ENCODE results near the gene RRAS2. TPM values are rescaled to one million over a fixed set of nuclear protein-coding genes. Genes with fewer than 3 reads are reported as not detected.
A peak's percentile ranks its signal among the peaks of the same experiment; 100 is the strongest.

RRAS2 gene
- total RNA-seq, 1 experiment from 2014 or later: 164 TPM

DNA sequence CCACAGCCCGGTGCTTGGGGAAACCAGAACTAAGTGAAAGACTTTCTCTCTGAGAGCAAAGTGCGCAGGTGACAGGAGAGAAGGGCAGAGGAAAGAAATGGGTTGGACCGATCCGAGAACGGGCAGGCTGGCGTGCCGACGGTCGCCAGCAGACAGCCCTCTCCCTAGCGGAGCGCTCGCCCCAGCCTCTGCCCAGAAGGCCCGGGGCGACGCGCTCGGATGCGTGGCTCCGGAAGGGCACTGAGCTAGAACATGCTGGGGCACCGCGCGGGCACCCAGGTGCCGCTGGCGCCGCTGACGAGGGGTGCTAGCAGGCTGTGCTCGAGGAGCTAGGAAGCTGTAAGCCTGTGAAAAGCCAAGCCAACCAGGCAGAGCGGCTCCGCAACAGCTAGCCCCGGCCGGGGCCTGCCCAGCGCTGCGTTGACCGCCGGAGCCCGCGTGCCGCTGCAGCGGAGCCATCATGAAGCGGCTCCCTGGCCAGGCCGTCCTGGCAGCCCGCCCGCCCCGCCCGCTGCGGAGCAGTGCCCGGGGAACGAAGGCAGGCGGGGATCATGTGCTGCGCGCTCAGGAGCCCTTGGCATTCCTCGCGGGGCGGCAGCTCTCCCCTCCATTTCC is 22.1 kb upstream of the RRAS2 start (continued):
- 0 out of 2 replicates have a peak, but pooled peaks have one; percentile 46 for TF ChIP-seq IRF1 (CRISPR knock-in tag; IDR thresholded peaks at IDR 0.05)
- TF ChIP-seq ZNF121 (CRISPR knock-in tag; IDR thresholded peaks at IDR 0.05): no peak
- TF ChIP-seq, protein P1, sequence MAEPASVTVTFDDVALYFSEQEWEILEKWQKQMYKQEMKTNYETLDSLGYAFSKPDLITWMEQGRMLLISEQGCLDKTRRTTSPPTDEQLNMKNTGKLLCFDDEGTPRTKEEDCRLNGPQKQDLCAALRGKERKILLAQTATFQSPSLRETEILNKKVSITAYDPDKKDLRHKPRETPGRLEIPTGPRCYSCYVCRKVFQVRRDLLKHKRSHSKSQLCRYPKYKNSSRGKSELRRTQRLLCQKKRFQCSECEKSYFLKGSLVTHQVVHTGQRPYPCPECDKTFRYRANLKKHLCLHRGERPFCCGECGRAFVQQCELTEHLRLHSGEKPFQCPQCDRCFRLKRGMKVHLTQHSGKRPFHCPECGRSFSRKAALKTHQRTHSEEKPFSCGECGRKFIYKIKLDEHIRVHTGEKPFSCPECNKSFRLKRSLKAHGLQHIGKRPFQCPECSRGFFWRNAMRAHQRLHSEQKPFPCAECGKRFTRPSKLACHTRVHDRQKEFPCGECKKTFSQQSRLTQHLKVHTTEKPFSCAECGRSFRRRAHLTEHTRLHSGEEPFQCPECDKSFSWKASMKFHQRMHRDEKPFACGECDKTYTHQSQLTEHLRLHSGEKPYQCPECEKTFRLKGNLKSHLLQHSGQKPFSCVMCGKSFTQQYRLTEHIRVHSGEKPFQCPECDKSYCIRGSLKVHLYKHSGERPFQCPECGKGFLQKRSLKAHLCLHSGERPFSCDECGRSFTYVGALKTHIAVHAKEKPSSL (CRISPR knock-in tag; conservative IDR thresholded peaks at IDR 0.05): no peak
- no peak for TF ChIP-seq MYBL2 (CRISPR knock-in tag; IDR thresholded peaks at IDR 0.05)
- TF ChIP-seq SMAD3 (CRISPR knock-in tag; IDR thresholded peaks at IDR 0.05; ENCODE audit: borderline replicate concordance): 0 out of 2 replicates have a peak, but pooled peaks have one; percentile 17
- TF ChIP-seq, protein P2, sequence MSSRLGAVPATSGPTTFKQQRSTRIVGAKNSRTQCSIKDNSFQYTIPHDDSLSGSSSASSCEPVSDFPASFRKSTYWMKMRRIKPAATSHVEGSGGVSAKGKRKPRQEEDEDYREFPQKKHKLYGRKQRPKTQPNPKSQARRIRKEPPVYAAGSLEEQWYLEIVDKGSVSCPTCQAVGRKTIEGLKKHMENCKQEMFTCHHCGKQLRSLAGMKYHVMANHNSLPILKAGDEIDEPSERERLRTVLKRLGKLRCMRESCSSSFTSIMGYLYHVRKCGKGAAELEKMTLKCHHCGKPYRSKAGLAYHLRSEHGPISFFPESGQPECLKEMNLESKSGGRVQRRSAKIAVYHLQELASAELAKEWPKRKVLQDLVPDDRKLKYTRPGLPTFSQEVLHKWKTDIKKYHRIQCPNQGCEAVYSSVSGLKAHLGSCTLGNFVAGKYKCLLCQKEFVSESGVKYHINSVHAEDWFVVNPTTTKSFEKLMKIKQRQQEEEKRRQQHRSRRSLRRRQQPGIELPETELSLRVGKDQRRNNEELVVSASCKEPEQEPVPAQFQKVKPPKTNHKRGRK (CRISPR knock-in tag; IDR thresholded peaks at IDR 0.05; ENCODE audit: borderline replicate concordance): no peak
- TF ChIP-seq, protein P3, sequence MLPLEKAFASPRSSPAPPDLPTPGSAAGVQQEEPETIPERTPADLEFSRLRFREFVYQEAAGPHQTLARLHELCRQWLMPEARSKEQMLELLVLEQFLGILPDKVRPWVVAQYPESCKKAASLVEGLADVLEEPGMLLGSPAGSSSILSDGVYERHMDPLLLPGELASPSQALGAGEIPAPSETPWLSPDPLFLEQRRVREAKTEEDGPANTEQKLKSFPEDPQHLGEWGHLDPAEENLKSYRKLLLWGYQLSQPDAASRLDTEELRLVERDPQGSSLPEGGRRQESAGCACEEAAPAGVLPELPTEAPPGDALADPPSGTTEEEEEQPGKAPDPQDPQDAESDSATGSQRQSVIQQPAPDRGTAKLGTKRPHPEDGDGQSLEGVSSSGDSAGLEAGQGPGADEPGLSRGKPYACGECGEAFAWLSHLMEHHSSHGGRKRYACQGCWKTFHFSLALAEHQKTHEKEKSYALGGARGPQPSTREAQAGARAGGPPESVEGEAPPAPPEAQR (CRISPR knock-in tag; IDR thresholded peaks at IDR 0.05): no peak
- no peak for TF ChIP-seq GABPB1 (CRISPR knock-in tag; IDR thresholded peaks at IDR 0.05)
- TF ChIP-seq, protein P4, sequence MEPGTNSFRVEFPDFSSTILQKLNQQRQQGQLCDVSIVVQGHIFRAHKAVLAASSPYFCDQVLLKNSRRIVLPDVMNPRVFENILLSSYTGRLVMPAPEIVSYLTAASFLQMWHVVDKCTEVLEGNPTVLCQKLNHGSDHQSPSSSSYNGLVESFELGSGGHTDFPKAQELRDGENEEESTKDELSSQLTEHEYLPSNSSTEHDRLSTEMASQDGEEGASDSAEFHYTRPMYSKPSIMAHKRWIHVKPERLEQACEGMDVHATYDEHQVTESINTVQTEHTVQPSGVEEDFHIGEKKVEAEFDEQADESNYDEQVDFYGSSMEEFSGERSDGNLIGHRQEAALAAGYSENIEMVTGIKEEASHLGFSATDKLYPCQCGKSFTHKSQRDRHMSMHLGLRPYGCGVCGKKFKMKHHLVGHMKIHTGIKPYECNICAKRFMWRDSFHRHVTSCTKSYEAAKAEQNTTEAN (CRISPR knock-in tag; IDR thresholded peaks at IDR 0.05): no peak
- no peak for TF ChIP-seq CBFB (CRISPR knock-in tag; IDR thresholded peaks at IDR 0.05; ENCODE audit: low read depth)
- no peak for TF ChIP-seq ZNF317 (CRISPR knock-in tag; IDR thresholded peaks at IDR 0.05; ENCODE audit: borderline replicate concordance, low read depth)
- TF ChIP-seq E2F4 (CRISPR knock-in tag; IDR thresholded peaks at IDR 0.05; ENCODE audit: borderline replicate concordance, low read depth): no peak
- TF ChIP-seq RORB (CRISPR knock-in tag; IDR thresholded peaks at IDR 0.05): no peak
- TF ChIP-seq NR1H2 (CRISPR knock-in tag; IDR thresholded peaks at IDR 0.05): no peak
- no peak for TF ChIP-seq ELF4 (CRISPR knock-in tag; IDR thresholded peaks at IDR 0.05; ENCODE audit: low read depth)
- TF ChIP-seq CTCF (IDR thresholded peaks at IDR 0.05): no peak
- TF ChIP-seq, protein P5, sequence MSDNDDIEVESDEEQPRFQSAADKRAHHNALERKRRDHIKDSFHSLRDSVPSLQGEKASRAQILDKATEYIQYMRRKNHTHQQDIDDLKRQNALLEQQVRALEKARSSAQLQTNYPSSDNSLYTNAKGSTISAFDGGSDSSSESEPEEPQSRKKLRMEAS (CRISPR knock-in tag; IDR thresholded peaks at IDR 0.05): no peak; the same call in 1 of the 2 replicates
- TF ChIP-seq FOXK1 (CRISPR knock-in tag; IDR thresholded peaks at IDR 0.05): no peak
- peak; percentile 72; the same call in 1 of the 2 replicates for TF ChIP-seq FOXP1 (CRISPR knock-in tag; IDR thresholded peaks at IDR 0.05; ENCODE audit: borderline replicate concordance)
- TF ChIP-seq ZNF416 (CRISPR knock-in tag; IDR thresholded peaks at IDR 0.05): no peak
- no peak for TF ChIP-seq TEAD1 (CRISPR knock-in tag; IDR thresholded peaks at IDR 0.05)
- peak; percentile 41; the same call in 1 of the 2 replicates for TF ChIP-seq USF1 (CRISPR knock-in tag; IDR thresholded peaks at IDR 0.05)
- no peak for TF ChIP-seq TEAD4 (CRISPR knock-in tag; IDR thresholded peaks at IDR 0.05)
- no peak for TF ChIP-seq ZNF263 (CRISPR knock-in tag; IDR thresholded peaks at IDR 0.05; ENCODE audit: low read depth)
- TF ChIP-seq TP53 (CRISPR knock-in tag; IDR thresholded peaks at IDR 0.05): peak; percentile 70
- no peak for TF ChIP-seq MXD4 (CRISPR knock-in tag; IDR thresholded peaks at IDR 0.05; ENCODE audit: borderline replicate concordance)
- TF ChIP-seq SP1 (CRISPR knock-in tag; conservative IDR thresholded peaks at IDR 0.05): no peak
- no peak for TF ChIP-seq GTF2I (CRISPR knock-in tag; conservative IDR thresholded peaks at IDR 0.05)
- no peak for TF ChIP-seq NR2C2 (CRISPR knock-in tag; IDR thresholded peaks at IDR 0.05)
- no peak for TF ChIP-seq OVOL2 (CRISPR knock-in tag; IDR thresholded peaks at IDR 0.05; ENCODE audit: borderline replicate concordance)

All from WTC11 (cell line).